Parietal lobe (tissue), 1 donor: ENCODE data around the gene SERPINA6. TPM values are rescaled to one million over a fixed set of nuclear protein-coding genes. Genes with fewer than 3 reads are reported as not detected.

ENCODE experiments used
- total RNA-seq: library from RNA; depleted of rRNA; stranded (reverse); fragments of >200 nt; gene quantifications from one replicate; pipeline ENCODE4 v1.2.3, GENCODE V29; 2014

SERPINA6 gene, protein sequence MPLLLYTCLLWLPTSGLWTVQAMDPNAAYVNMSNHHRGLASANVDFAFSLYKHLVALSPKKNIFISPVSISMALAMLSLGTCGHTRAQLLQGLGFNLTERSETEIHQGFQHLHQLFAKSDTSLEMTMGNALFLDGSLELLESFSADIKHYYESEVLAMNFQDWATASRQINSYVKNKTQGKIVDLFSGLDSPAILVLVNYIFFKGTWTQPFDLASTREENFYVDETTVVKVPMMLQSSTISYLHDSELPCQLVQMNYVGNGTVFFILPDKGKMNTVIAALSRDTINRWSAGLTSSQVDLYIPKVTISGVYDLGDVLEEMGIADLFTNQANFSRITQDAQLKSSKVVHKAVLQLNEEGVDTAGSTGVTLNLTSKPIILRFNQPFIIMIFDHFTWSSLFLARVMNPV
- total RNA-seq: not detected

DNA sequence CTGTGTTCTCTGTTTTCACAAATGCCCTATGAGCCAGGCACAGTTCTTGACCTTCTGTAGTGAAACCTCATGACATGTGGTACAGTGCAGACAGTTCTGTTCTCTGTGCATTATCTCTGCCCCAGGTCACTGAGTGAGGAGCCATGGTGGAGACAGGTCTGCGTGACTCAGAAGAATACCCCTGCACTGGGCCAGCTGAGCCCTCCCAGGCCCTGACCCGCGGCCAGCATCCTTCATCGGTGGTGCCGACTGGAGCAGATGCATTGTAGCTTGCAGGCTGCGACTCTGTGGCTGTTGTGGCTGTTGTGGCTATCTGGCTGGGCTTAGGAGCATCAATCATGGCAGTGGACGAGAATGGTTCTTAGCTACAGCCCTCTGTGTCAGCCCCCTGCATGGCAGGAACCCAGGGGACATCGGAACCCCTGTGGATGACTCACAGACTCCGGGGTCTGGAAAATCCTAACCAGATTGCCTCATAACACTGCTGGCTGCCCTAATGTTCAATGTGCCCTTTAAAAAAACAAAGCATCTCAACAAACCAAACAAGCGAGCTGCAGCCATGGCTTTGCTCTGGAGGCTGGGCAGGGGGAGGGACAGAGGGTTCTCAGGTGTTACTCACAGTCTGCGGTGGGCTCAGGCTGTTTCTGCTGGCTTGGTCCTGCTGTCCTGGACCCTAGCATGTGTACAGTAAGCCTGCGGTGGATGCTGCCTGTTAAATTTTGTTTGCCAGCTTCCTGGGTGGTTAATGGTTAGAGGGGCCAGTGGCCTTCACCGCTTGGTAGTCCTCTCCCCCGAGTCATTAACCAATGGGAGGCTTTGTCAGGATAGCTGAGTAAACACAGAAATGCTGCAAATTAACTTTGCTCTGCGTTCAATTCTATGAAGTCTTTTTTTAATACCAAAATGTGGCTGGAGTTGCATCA, at the start of gene SERPINA6:
Gene SERPINA6 (minus strand): TSS at position 689 of the 923 bp plus-strand sequence. CDS start 8,688 bp downstream, outside the sequence.

DNA sequence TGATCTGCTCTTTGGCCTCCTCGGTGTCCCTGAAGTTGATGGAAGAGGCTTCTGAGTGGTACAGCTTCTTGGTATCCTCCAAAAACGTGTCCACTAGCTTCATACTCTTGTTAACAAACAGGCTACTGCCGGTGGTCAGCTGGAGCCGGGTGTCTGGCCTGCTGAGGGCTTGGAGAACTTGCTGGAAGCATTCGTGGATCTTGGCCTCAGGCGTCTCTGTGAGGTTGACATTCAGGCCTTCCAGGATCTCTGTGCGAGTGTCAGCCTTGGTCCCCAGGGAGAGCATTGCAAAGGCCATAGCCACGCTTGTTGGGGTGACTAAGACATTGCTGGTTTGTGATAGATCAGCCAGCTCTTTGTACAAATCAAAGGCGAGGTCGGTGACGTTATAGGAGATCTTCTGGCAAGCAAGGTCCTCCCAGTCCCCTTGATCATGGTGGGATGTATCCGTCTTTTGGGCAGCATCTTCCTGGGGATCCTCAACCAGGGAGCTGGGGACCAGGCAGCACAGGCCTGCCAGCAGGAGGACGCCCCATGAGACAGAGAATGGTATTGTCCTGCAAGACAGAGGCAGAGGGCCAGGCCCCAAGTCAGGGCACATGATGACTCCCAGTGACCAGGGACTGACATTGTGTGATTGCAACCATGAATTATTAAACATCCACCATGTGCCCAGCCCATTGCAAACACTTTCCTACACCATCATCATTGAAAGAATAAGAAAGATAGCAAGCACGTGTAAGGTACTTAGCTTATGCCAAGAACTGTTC, 43.2 kb upstream of the SERPINA6 start, which contains the start of gene SERPINA2:
Gene SERPINA2 (minus strand): TSS at position 553 of the 770 bp plus-strand sequence.

DNA sequence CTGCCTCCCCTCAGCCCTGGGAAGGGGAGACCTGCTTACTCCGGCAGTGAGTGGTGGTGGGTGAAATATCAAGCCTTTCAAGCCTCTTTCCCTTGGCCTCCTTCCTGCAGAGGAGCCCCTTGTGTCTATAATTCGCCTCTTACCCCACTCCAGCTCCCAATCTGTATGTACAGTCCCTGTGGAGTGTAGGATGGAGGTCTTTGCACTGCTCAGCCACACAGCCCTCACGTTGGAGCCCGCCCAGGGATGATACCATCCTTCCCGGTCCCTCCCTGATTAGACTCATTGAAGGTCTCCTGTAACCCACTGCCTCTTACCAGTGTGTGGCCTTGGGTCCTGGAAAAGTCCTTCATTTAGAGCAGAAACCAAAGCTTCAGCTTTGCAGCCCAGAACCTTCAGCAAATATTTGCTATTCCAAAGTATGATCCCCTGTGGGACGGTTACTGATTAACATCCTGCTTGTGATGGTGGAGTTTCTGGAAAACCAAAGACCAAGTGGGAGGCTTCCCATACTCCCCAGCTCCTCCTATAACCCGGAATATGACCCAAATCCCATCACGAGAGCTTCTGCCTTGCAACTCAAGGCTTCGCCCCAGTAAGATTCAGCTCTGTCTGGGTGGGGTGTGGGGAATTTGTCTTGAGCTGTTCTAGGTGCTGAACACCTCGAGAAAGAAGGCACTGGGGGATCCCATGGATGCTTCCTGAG, 30.1 kb downstream of the SERPINA6 start, which contains the start of gene SERPINA10:
Gene SERPINA10 (minus strand): TSS at position 397 of the 706 bp plus-strand sequence. CDS start 2,675 bp downstream, outside the sequence.

Other genes with a start within 250 kb of the SERPINA6 start
- 121 TPM for gene DDX24, start 242.1 kb downstream of the SERPINA6 start, total RNA-seq
- gene IFI27L1, start 242.0 kb downstream of the SERPINA6 start, total RNA-seq: 5.3 TPM
- 8.8 TPM for gene IFI27, start 212.6 kb downstream of the SERPINA6 start, total RNA-seq
- 11.9 TPM for gene IFI27L2, start 193.7 kb downstream of the SERPINA6 start, total RNA-seq
- 1.6 TPM for gene PPP4R4, start 149.0 kb downstream of the SERPINA6 start, total RNA-seq
- not detected for gene SERPINA10, start 30.1 kb downstream of the SERPINA6 start, total RNA-seq
- gene SERPINA2, start 43.4 kb upstream of the SERPINA6 start, total RNA-seq: not detected
- 1.9 TPM for gene SERPINA1, start 65.3 kb upstream of the SERPINA6 start, total RNA-seq
- not detected for gene SERPINA11, start 129.5 kb upstream of the SERPINA6 start, total RNA-seq
- gene SERPINA9, start 152.9 kb upstream of the SERPINA6 start, total RNA-seq: not detected
- not detected for gene SERPINA12, start 186.1 kb upstream of the SERPINA6 start, total RNA-seq
- not detected for gene SERPINA4, start 238.1 kb upstream of the SERPINA6 start, total RNA-seq